NOMO-1 treated with DMSO at 0.1 percent for 48 hours (cell line): Measurements from ENCODE around the gene EFCAB11.

Experiments used
- DNase-seq: peaks from one replicate; lab custom pipeline; 2025; ENCODE audit not compliant: unreplicated experiment; lab: John Stamatoyannopoulos, UW

Gene EFCAB11

DNA sequence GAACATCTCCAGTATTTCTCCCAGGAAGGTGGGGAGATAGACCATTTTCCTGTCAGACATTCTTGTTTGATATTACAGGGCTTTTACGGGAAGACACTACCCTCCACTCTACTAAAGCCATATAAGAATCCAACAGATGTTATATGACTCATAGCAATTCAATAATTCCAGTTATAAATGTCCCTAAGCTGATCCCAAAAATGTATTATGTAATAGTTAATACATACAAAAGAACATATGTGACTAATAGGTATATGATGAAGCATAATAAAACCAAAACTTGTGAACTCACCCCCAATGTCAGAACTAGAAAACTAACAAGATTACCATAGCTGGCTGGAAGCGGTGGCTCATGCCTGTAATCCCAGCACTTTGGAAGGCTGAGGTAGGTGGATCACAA, 84.2 kb downstream of the EFCAB11 start:
- DNase-seq = no peak

DNA sequence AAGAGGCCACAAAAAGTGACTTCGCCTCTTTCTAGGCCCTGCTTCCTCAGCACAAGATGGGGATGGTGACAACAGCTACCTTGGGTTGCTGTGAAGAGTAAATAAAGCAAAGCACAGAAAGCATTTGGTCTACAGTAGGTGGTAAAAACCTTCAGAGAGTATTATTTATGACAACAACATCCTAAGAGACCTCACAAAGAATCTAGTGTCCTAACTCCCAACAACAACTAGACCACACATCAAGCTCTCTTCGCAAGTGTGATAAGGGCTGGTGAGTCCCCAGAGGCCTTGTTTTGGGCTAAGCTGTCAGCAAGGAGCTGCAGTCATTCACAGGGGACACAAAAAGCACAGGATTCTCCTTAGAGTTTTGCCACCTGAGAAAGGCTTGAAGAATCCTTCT, 84.9 kb downstream of the EFCAB11 start:
- no peak for DNase-seq

DNA sequence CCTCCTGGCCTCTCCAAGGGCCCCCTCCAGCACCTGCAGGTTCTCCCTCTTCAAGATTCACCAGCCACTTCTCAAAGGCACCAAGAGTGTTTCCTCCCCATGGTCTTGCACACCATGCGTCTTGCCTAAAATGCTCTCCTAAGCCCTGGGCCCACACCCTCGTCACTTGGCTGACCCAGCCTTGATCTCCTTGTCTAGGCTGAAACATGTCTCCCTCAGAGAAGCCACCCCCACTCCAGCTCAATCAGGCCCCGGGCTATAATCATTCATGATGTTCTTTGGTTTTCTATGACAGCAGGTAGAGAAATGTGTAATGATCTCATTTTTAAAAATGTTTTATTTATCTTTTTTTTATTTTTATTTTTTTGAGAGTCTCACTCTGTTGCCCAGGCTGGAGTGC, 88.1 kb downstream of the EFCAB11 start:
- no peak for DNase-seq

GRCh38 chr14:89865153-89865552, 89.4 kb downstream of the EFCAB11 start:
- no peak for DNase-seq

GRCh38 chr14:89862856-89863255, 91.7 kb downstream of the EFCAB11 start:
- no peak for DNase-seq

- no peak for DNase-seq
Observed at GRCh38 chr14:89861630-89862029, 92.9 kb downstream of the EFCAB11 start.

GRCh38 chr14:89858089-89858488, 96.4 kb downstream of the EFCAB11 start:
- no peak for DNase-seq

- no peak for DNase-seq
Observed at GRCh38 chr14:89856871-89857345, 97.6 kb downstream of the EFCAB11 start.

GRCh38 chr14:89855961-89856656, 98.4 kb downstream of the EFCAB11 start:
- DNase-seq = no peak

DNA sequence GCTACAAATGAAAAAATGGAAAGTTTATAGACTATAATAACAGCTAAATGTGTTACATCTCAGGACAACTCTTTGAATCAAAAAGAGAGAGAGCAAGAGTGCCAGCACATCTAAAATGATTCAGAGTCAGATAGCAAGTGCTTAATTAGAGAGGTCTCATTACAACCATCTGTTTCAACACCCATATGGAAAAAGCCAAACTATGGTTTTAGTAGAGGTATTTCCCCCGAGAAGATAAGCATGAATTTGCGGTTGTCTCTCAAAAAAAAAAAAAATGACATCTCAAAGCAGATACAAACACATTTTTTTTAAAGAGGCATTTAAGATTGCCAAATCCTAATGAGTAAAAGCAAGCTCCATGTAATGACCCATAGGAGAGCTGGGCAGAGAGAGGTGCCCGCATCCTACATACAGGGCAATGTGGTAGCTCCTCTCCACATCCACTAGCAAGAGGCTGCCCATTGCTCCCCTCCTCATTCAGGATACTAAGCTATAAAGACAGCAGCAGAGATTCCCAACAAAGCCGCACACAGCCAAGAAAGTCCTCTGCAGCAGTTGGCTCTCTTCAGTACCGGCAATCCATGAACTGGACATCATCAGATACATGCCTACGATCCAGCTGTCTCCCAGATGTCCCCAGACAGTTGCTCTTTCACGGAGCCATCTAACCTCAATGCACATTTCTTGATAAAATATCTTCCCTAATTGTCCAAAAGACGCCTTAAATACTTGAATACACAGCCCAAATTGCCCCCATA, 100.4 kb downstream of the EFCAB11 start:
- DNase-seq = no peak

DNA sequence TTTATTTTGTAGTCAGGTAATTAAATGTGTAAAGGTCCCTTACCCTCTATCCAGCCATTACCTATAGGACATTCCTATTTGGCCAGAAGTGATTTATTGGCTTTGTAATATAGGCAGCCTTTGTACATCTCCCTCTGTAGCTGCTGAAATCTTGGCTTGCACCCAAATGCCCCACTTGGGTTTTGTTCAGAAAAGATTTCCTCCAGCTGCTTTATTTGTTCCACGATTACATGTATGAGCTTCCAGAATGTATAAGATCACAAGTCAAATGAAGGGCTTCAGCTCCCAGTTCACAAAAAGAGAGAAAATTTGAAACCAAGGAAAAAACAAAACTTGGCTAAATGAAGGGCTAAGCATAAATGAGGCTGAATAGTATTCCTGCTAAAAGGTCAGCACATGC, 103.4 kb downstream of the EFCAB11 start:
- DNase-seq = no peak

DNA sequence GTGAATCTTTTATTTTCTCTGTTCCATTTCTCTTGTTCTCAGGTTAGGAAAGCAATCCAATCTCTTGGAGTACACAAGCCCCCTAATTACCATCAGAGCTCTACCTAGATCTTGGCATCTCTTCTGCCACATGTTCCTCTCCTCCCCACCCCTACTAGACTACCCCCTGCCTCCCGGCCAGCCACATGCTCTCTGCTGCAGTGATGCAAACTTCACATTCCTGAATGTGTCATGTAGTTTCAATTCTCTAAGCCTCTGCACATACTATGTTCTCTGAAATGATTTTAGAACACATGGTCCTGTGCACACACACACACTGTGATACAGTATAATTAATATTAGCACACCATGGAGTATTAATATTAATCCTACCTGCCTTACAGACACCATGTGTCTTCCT, 104.6 kb downstream of the EFCAB11 start:
- DNase-seq = no peak

DNA sequence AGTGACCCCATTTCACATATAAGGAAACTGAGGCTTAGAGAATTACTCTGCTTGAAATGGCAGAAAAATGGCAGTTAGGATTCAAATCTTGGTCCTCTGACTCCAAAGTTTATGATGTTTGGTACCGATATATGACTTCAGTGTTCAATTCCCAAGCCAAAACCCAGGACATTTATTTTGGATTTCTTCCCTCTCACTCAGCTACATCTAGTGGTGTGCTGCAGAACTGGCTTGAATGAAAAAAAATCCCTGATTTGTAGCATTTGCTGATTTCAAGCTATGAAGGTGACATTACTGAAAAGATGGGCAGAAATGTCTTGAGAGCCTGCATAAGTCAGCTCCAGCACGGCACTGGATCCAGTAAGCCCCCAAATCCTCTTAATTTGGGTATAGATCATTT, 106.4 kb downstream of the EFCAB11 start:
- DNase-seq = no peak

DNA sequence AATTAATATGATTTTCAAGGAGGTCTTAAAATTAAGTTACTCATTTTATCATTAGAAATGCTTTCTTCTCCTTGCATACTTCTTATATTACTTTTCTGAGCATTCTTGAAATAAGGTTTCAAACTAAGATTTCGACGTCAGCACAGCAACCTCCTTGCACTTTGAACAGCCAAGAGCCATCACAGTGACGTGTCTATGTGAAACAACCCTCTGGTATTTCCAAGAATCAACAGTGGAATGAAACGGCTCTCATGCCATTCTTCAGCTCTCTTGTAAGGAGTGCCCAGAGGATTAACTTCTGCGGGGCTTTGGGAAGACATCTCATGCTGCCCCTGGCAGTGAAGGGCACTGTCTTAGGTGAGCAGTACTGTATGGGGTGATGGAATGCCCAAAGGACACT, 109.2 kb downstream of the EFCAB11 start:
- DNase-seq = no peak

DNA sequence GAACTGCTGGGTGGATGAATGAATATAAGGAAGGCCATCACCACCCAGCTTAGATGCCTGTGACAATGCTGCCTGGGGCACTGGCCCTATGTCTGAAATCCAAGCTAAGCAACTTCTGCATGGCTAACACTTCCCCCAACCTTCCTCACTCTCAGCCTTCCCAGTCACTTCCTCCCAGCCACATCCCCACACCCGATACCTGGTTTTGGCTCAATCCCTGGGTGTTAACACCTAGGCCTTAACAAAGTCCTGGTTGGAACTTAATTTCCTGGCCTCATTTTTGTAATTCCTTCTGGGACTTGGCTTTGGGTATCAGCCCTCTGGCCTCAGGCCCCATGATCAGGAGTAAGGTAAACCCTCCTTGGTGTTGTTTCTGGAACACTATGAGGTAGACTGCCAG, 110.0 kb downstream of the EFCAB11 start:
- DNase-seq = no peak

- no peak for DNase-seq
Observed at GRCh38 chr14:89842837-89843236, 111.7 kb downstream of the EFCAB11 start.

- no peak for DNase-seq
Observed at GRCh38 chr14:89841851-89842250, 112.7 kb downstream of the EFCAB11 start.

- no peak for DNase-seq
Observed at GRCh38 chr14:89836830-89837469, 117.6 kb downstream of the EFCAB11 start.

DNA sequence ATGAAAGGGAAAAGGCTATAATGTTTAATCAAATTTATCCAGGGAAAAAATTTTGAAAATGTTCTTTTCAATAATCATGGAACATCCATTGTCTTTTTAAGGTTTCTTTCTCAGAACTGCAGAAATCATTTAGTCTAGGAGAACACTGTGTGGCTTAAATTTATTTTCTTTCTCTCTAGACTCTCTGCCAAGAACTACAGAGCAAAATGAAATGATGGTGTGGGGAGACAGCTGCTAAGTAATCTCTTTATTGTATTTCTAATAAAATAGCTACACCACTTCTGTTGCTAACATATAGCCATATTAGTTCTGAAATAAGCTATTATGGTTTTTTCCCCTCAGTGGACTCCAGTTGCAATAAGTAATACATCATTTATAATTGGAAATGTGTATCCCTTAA, 120.9 kb downstream of the EFCAB11 start:
- DNase-seq = no peak

DNA sequence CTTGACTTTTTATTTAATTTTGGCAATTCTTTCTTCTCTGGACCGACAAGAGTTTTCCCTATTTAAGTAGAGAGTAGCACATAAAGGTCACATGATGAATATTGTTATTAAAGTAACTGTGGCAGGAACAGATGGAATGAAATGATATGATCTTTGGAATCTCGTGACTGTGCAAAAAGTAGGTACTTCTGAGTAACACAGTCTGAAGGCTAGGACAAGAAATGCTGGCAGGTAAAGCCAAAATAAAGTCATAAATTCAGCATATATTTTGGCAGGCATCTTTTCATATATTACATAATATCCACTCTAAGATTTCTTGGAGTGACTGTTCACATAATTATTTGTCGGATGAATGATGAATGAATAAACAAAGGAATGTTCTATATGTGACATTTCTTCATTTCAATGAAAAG, 121.4 kb downstream of the EFCAB11 start:
- DNase-seq = no peak

DNA sequence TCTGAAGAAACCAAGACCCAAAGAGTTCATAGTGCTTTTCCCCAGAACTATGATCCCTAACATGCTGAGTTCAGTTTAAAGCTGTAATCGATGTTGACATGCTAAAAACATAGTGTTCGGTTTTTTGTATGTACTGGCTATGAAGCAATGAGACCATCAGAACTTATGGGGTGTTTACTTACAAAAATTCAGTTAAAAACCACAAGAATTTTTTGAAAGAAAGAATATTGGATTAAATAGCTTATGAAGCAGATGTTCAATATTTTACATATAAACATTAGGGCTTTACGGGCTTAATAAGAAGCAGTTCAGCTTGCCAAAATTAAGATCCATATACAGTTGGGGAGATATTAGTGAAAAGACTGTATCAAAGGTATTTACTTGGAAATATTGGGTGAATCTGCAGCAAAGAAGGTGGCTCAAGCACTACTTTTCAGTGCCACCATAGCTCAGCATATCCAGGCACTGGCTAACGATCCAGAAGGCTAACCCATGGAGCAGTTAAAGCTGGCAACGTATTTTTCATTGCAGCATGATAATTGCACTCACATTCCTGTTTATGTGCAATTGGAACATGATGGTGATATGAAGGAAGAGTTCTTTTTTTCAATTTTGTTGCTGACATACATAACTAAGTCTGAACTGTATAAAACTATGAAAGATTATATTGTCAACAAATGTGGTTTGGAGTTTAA, 125.9 kb downstream of the EFCAB11 start:
- no peak for DNase-seq
